ENCODE data around the gene DAG1.

DNA sequence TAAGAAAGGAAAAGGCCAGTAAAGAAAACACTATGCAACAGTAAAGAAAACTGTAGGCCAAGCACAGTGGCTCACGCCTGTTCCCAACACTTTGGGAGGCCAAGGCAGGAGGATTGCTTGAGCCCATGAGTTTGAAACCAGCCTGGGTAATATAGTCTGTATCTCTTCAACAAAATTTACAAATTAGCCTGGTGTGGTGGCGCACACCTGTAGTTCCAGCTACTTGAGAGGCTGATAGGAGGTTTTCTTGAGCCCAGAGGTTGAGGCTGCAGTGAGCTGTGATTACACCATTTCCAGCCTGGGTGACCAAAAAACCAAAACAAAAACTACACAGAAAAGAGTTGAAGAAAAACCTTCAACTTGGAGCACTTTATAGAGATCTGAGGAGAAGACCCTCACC lies 31.8 kb downstream of the DAG1 start:
- TF ChIP-seq, protein P1, sequence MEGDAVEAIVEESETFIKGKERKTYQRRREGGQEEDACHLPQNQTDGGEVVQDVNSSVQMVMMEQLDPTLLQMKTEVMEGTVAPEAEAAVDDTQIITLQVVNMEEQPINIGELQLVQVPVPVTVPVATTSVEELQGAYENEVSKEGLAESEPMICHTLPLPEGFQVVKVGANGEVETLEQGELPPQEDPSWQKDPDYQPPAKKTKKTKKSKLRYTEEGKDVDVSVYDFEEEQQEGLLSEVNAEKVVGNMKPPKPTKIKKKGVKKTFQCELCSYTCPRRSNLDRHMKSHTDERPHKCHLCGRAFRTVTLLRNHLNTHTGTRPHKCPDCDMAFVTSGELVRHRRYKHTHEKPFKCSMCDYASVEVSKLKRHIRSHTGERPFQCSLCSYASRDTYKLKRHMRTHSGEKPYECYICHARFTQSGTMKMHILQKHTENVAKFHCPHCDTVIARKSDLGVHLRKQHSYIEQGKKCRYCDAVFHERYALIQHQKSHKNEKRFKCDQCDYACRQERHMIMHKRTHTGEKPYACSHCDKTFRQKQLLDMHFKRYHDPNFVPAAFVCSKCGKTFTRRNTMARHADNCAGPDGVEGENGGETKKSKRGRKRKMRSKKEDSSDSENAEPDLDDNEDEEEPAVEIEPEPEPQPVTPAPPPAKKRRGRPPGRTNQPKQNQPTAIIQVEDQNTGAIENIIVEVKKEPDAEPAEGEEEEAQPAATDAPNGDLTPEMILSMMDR (IDR thresholded peaks at IDR 0.05; ENCODE audit: poor library complexity): no peak
- TF ChIP-seq EZH2 (IDR thresholded peaks at IDR 0.05; ENCODE audit: borderline replicate concordance): no peak
- no peak for TF ChIP-seq EZH2phosphoT487 (IDR thresholded peaks at IDR 0.05; ENCODE audit: low read depth, severe bottlenecking, unreplicated experiment)

Data from hepatocyte (in vitro differentiated cells).